ENCODE data around the gene OSBP2.

Gene OSBP2

GRCh38 chr22:30717331-30717921, 22.8 kb downstream of the OSBP2 start:
- Histone ChIP-seq H2BK5ac (ENCODE audit: low read length) (no peak overlapping the region), H2BK15ac (ENCODE audit: low read length) (no peak overlapping the region), H4K8ac (ENCODE audit: low read depth, low read length) (no peak overlapping the region), H2AFZ (ENCODE audit: low read length) (no peak overlapping the region), H3K23ac (ENCODE audit: low read depth, low read length, poor library complexity) (no peak overlapping the region), H3K4me3 (ENCODE audit: low read length in 2 of 2) (no peak overlapping the region), H3K9ac (ENCODE audit: low read depth, low read length, poor library complexity) (no peak overlapping the region), H3K14ac (ENCODE audit: low read length) (no peak overlapping the region), H2BK12ac (ENCODE audit: low read length) (no peak overlapping the region), H2BK120ac (ENCODE audit: low read depth, low read length) (no peak overlapping the region), H3K4me2 (ENCODE audit: insufficient read depth, low read length, poor library complexity, severe bottlenecking) (no peak overlapping the region), H3K27ac (replicated peaks; ENCODE audit: low read length) (no peak overlapping the region), H4K91ac (ENCODE audit: low read depth, low read length, poor library complexity) (no peak overlapping the region), H2AK5ac (ENCODE audit: low read depth, low read length) (no peak overlapping the region), H3K4ac (ENCODE audit: low read length) (no peak overlapping the region), H3K9me3 (replicated peaks in 1 of 2; ENCODE audit: control insufficient read depth in 2 of 2, insufficient read depth in 1 of 2, low read depth in 1 of 2, low read length in 2 of 2) (no peaks in the 10 kb centered on the region), H3K36me3 (replicated peaks in 1 of 2; ENCODE audit: control insufficient read depth in 2 of 2, insufficient read depth in 2 of 2, low read length in 2 of 2) (no peaks in the 10 kb centered on the region), H3K4me1 (ENCODE audit: control insufficient read depth in 2 of 2, insufficient read depth in 1 of 2, low read depth in 1 of 2, low read length in 2 of 2) (peaks cover 0 to 1% of the 10 kb centered on the region in 2 donors), H3K27me3 (ENCODE audit: control insufficient read depth in 3 of 3, insufficient read depth in 3 of 3, low read depth in 1 of 3, low read length in 3 of 3) (peaks cover 0 to 7% (median 0%) of the 10 kb centered on the region in 3 experiments), H3K79me1 (ENCODE audit: low read depth, low read length) (no peaks in the 10 kb centered on the region), H3K18ac (ENCODE audit: low read length) (no peak overlapping the region)
- no peak for DNase-seq (ENCODE audit: low spot score)
- WGBS, 2 donors (ENCODE audit: extremely low coverage in 2 of 2, insufficient read length in 2 of 2, insufficient replicate concordance in 1 of 2) = no CpG with 5 or more reads among the region's 4 CpGs

- no CpG with 5 or more reads among the region's 3 CpGs for WGBS, 2 donors (ENCODE audit: extremely low coverage in 2 of 2, insufficient read length in 2 of 2, insufficient replicate concordance in 1 of 2)
These were observed 23.3 kb downstream of the OSBP2 start for GRCh38 chr22:30717952-30718351.

GRCh38 chr22:30718491-30718890, 23.8 kb downstream of the OSBP2 start:
- no peak for DNase-seq (ENCODE audit: low spot score)
- Histone ChIP-seq H2BK15ac (ENCODE audit: low read length) (no peak overlapping the region), H3K4me1 (ENCODE audit: control insufficient read depth in 2 of 2, insufficient read depth in 1 of 2, low read depth in 1 of 2, low read length in 2 of 2) (peaks cover 0 to 1% of the 10 kb centered on the region in 2 donors), H3K18ac (ENCODE audit: low read length) (no peak overlapping the region), H3K79me1 (ENCODE audit: low read depth, low read length) (no peaks in the 10 kb centered on the region), H4K91ac (ENCODE audit: low read depth, low read length, poor library complexity) (no peak overlapping the region), H2BK120ac (ENCODE audit: low read depth, low read length) (no peak overlapping the region), H2BK5ac (ENCODE audit: low read length) (no peak overlapping the region), H3K9ac (ENCODE audit: low read depth, low read length, poor library complexity) (no peak overlapping the region), H3K23ac (ENCODE audit: low read depth, low read length, poor library complexity) (no peak overlapping the region), H3K27ac (replicated peaks; ENCODE audit: low read length) (no peak overlapping the region), H3K4me3 (ENCODE audit: low read length in 2 of 2) (no peak overlapping the region), H3K36me3 (replicated peaks in 1 of 2; ENCODE audit: control insufficient read depth in 2 of 2, insufficient read depth in 2 of 2, low read length in 2 of 2) (no peaks in the 10 kb centered on the region), H2BK12ac (ENCODE audit: low read length) (no peak overlapping the region), H3K27me3 (ENCODE audit: control insufficient read depth in 3 of 3, insufficient read depth in 3 of 3, low read depth in 1 of 3, low read length in 3 of 3) (peaks cover 0 to 7% (median 0%) of the 10 kb centered on the region in 3 experiments), H3K9me3 (replicated peaks in 1 of 2; ENCODE audit: control insufficient read depth in 2 of 2, insufficient read depth in 1 of 2, low read depth in 1 of 2, low read length in 2 of 2) (no peaks in the 10 kb centered on the region), H2AK5ac (ENCODE audit: low read depth, low read length) (no peak overlapping the region), H3K14ac (ENCODE audit: low read length) (no peak overlapping the region), H3K4ac (ENCODE audit: low read length) (no peak overlapping the region), H2AFZ (ENCODE audit: low read length) (no peak overlapping the region), H3K4me2 (ENCODE audit: insufficient read depth, low read length, poor library complexity, severe bottlenecking) (no peak overlapping the region), H4K8ac (ENCODE audit: low read depth, low read length) (no peak overlapping the region)
- WGBS, 2 donors (ENCODE audit: extremely low coverage in 2 of 2, insufficient read length in 2 of 2, insufficient replicate concordance in 1 of 2) = no CpG with 5 or more reads among the region's 4 CpGs

More at GRCh38 chr22:30717952-30718351, 23.3 kb downstream of the OSBP2 start:
- Histone ChIP-seq H3K23ac (ENCODE audit: low read depth, low read length, poor library complexity) (no peak overlapping the region), H3K4ac (ENCODE audit: low read length) (no peak overlapping the region), H2BK15ac (ENCODE audit: low read length) (no peak overlapping the region), H3K36me3 (replicated peaks in 1 of 2; ENCODE audit: control insufficient read depth in 2 of 2, insufficient read depth in 2 of 2, low read length in 2 of 2) (no peaks in the 10 kb centered on the region), H2AK5ac (ENCODE audit: low read depth, low read length) (no peak overlapping the region), H2BK120ac (ENCODE audit: low read depth, low read length) (no peak overlapping the region), H3K14ac (ENCODE audit: low read length) (no peak overlapping the region), H3K18ac (ENCODE audit: low read length) (no peak overlapping the region), H3K4me1 (ENCODE audit: control insufficient read depth in 2 of 2, insufficient read depth in 1 of 2, low read depth in 1 of 2, low read length in 2 of 2) (peaks cover 0 to 1% of the 10 kb centered on the region in 2 donors), H2AFZ (ENCODE audit: low read length) (no peak overlapping the region), H2BK5ac (ENCODE audit: low read length) (no peak overlapping the region), H3K79me1 (ENCODE audit: low read depth, low read length) (no peaks in the 10 kb centered on the region), H3K9me3 (replicated peaks in 1 of 2; ENCODE audit: control insufficient read depth in 2 of 2, insufficient read depth in 1 of 2, low read depth in 1 of 2, low read length in 2 of 2) (no peaks in the 10 kb centered on the region), H4K91ac (ENCODE audit: low read depth, low read length, poor library complexity) (no peak overlapping the region), H3K4me3 (ENCODE audit: low read length in 2 of 2) (no peak overlapping the region), H4K8ac (ENCODE audit: low read depth, low read length) (no peak overlapping the region), H2BK12ac (ENCODE audit: low read length) (no peak overlapping the region), H3K9ac (ENCODE audit: low read depth, low read length, poor library complexity) (no peak overlapping the region), H3K4me2 (ENCODE audit: insufficient read depth, low read length, poor library complexity, severe bottlenecking) (no peak overlapping the region), H3K27me3 (ENCODE audit: control insufficient read depth in 3 of 3, insufficient read depth in 3 of 3, low read depth in 1 of 3, low read length in 3 of 3) (peaks cover 0 to 7% (median 0%) of the 10 kb centered on the region in 3 experiments), H3K27ac (replicated peaks; ENCODE audit: low read length) (no peak overlapping the region)
- DNase-seq (ENCODE audit: low spot score) = no peak

GRCh38 chr22:30718938-30719337, 24.3 kb downstream of the OSBP2 start:
- Histone ChIP-seq H3K18ac (ENCODE audit: low read length) (no peak overlapping the region), H4K91ac (ENCODE audit: low read depth, low read length, poor library complexity) (no peak overlapping the region), H3K4ac (ENCODE audit: low read length) (no peak overlapping the region), H3K9me3 (replicated peaks in 1 of 2; ENCODE audit: control insufficient read depth in 2 of 2, insufficient read depth in 1 of 2, low read depth in 1 of 2, low read length in 2 of 2) (no peaks in the 10 kb centered on the region), H4K8ac (ENCODE audit: low read depth, low read length) (no peak overlapping the region), H2BK5ac (ENCODE audit: low read length) (no peak overlapping the region), H2BK120ac (ENCODE audit: low read depth, low read length) (no peak overlapping the region), H3K23ac (ENCODE audit: low read depth, low read length, poor library complexity) (no peak overlapping the region), H3K79me1 (ENCODE audit: low read depth, low read length) (no peaks in the 10 kb centered on the region), H2BK12ac (ENCODE audit: low read length) (no peak overlapping the region), H2AFZ (ENCODE audit: low read length) (no peak overlapping the region), H3K9ac (ENCODE audit: low read depth, low read length, poor library complexity) (no peak overlapping the region), H3K27me3 (ENCODE audit: control insufficient read depth in 3 of 3, insufficient read depth in 3 of 3, low read depth in 1 of 3, low read length in 3 of 3) (peaks cover 0 to 7% (median 0%) of the 10 kb centered on the region in 3 experiments), H3K27ac (replicated peaks; ENCODE audit: low read length) (no peak overlapping the region), H2BK15ac (ENCODE audit: low read length) (no peak overlapping the region), H2AK5ac (ENCODE audit: low read depth, low read length) (no peak overlapping the region), H3K4me3 (ENCODE audit: low read length in 2 of 2) (no peak overlapping the region), H3K36me3 (replicated peaks in 1 of 2; ENCODE audit: control insufficient read depth in 2 of 2, insufficient read depth in 2 of 2, low read length in 2 of 2) (no peaks in the 10 kb centered on the region), H3K14ac (ENCODE audit: low read length) (no peak overlapping the region), H3K4me1 (ENCODE audit: control insufficient read depth in 2 of 2, insufficient read depth in 1 of 2, low read depth in 1 of 2, low read length in 2 of 2) (peaks cover 0 to 1% of the 10 kb centered on the region in 2 donors), H3K4me2 (ENCODE audit: insufficient read depth, low read length, poor library complexity, severe bottlenecking) (no peak overlapping the region)
- DNase-seq (ENCODE audit: low spot score) = no peak
- WGBS, 2 donors (ENCODE audit: extremely low coverage in 2 of 2, insufficient read length in 2 of 2, insufficient replicate concordance in 1 of 2) = no CpG with 5 or more reads among the region's 4 CpGs

All from neuronal stem cell (in vitro differentiated cells).